Measurements from ENCODE around the gene LEMD1. TPM values are rescaled to one million over a fixed set of nuclear protein-coding genes. Genes with fewer than 3 reads are reported as not detected.
"Not testable (repeated sequence)": the region's sequence is repeated elsewhere in the genome, so short reads cannot be mapped to it uniquely, and the experiment has no call there.

LEMD1 gene
- total and polyA plus RNA-seq, 10 donors = not detected

DNA sequence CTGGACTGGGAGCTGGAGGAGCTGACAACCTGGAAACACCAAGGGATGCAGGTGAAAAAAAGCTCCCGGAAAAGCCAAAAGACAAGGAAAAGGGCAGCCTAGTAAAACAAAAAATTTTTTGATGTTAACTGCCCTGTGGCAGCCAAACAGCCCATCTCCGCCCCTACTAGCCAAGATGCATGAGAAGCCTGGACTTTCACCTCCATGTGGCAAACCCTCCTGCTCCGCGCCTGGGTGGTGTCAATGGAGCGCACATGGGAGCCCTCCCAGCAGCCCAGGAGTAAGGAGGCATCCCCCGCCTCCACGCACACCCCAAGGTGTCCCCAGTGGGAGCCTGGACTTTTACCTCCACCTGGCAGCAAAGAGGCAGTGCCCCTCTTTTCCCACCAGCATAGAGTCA, 30.5 kb downstream of the LEMD1 start:
- H3K27ac ChIP-seq = no peak overlapping the region
- H3K27me3 ChIP-seq (replicated peaks in 1 of 7) = peaks cover 0 to 40% (median 14%) of the 10 kb centered on the region in 7 donors
- intact Hi-C loops (cut with DNase I; ENCODE audit: low total_unique reads) = no loop called here
- no peaks in the 10 kb centered on the region for H3K4me1 ChIP-seq
- 86 to 96% (median 93%) methylated on average over 5 to 7 of the region's 7 CpGs for WGBS, 5 donors
- no peaks in the 10 kb centered on the region for H3K9me3 ChIP-seq
- TF ChIP-seq POLR2AphosphoS5 (IDR thresholded peaks at IDR 0.05) (no peak), POLR2A (IDR thresholded peaks at IDR 0.05) (no peak)
- TF ChIP-seq, protein P1, sequence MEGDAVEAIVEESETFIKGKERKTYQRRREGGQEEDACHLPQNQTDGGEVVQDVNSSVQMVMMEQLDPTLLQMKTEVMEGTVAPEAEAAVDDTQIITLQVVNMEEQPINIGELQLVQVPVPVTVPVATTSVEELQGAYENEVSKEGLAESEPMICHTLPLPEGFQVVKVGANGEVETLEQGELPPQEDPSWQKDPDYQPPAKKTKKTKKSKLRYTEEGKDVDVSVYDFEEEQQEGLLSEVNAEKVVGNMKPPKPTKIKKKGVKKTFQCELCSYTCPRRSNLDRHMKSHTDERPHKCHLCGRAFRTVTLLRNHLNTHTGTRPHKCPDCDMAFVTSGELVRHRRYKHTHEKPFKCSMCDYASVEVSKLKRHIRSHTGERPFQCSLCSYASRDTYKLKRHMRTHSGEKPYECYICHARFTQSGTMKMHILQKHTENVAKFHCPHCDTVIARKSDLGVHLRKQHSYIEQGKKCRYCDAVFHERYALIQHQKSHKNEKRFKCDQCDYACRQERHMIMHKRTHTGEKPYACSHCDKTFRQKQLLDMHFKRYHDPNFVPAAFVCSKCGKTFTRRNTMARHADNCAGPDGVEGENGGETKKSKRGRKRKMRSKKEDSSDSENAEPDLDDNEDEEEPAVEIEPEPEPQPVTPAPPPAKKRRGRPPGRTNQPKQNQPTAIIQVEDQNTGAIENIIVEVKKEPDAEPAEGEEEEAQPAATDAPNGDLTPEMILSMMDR (IDR thresholded peaks at IDR 0.05 in 8 of 11, conservative IDR thresholded peaks at IDR 0.05 in 3 of 11) = no peak
- no peak overlapping the region for H3K4me3 ChIP-seq
- DNase-seq = no peak
- H3K36me3 ChIP-seq = no peaks in the 10 kb centered on the region

DNA sequence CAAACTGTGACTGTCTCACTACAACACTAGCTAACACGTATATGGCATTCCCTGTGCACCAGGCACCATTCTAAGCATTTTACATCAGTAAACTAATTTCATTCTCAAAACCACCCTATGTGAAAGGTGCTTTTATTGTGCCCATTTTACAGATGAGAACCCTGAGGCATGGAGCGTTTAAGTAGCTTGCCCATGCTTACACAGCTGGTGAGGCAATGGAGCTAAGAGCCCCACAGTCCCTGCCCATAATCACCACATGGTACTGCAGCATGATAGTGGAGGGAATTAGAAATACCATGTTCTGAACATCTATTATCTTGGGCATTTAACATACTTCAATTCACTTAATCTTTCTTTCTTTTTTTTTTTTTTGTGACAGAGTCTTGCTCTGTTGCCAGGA, 34.0 kb downstream of the LEMD1 start:
- Histone ChIP-seq H3K27me3 (replicated peaks in 1 of 7) (peaks cover 0 to 25% (median 6%) of the 10 kb centered on the region in 7 donors), H3K36me3 (no peaks in the 10 kb centered on the region), H3K27ac (no peak overlapping the region), H3K4me3 (no peak overlapping the region), H3K9me3 (no peaks in the 10 kb centered on the region), H3K4me1 (no peaks in the 10 kb centered on the region)
- TF ChIP-seq POLR2AphosphoS5 (IDR thresholded peaks at IDR 0.05) (no peak), POLR2A (IDR thresholded peaks at IDR 0.05) (no peak)
- TF ChIP-seq, protein P1 (IDR thresholded peaks at IDR 0.05 in 8 of 11, conservative IDR thresholded peaks at IDR 0.05 in 3 of 11) = no peak
- intact Hi-C loops (cut with DNase I; ENCODE audit: low total_unique reads) = no loop called here
- DNase-seq = no peak
- 90 to 96% (median 94%) methylated on average over 2 of the region's 2 CpGs for WGBS, 5 donors

DNA sequence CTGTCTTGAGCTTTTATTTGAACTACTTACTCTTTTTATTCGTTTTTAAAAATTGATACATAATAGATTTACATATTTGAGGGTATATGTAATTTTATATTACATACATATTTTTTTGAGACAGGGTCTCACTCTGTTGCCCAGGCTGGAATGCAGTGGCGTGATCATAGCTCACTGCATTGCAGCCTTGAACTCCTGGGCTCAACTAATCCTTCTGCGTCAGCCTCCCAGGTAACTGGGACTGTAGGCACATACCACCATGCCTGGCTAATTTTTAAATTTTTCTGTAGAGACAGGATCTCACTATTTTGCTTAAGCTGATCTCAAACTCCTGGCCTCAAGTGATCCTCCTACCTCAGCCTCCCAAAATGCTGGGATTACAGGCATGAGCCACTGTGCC, 38.9 kb downstream of the LEMD1 start:
- intact Hi-C loops (cut with DNase I; ENCODE audit: low total_unique reads); H3K4me1 ChIP-seq; H3K9me3 ChIP-seq; H3K27ac ChIP-seq; H3K36me3 ChIP-seq; H3K4me3 ChIP-seq; DNase-seq: not testable (repeated sequence)
- 76 to 88% (median 86%) methylated on average over 3 of the region's 3 CpGs for WGBS, 5 donors
- peaks cover 0 to 19% (median 0%) of the 10 kb centered on the region in 7 donors for H3K27me3 ChIP-seq (replicated peaks in 1 of 7)

DNA sequence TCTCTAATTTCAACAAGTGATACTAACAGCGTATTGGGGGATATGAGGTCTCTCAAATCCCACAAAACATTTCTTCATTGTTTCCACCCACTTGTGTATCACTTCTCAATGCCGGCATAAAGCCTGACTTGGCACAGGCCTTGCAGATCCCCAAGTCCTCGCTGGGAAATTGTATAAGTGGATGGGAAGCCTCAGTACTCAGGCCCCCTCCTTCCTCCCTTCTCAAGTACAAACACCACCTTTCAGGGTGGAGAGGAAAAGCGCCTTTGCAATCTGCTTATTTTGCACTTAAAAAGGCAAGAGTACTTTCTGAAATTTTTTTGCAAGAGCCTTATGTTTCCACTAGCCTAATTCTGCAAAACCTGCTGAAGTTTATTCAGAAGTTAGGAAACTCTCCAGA, 39.3 kb downstream of the LEMD1 start:
- no peaks in the 10 kb centered on the region for H3K4me1 ChIP-seq
- H3K36me3 ChIP-seq = no peaks in the 10 kb centered on the region
- intact Hi-C loops (cut with DNase I; ENCODE audit: low total_unique reads) = no loop called here
- H3K27ac ChIP-seq = no peak overlapping the region
- TF ChIP-seq POLR2A (IDR thresholded peaks at IDR 0.05) (no peak), POLR2AphosphoS5 (IDR thresholded peaks at IDR 0.05) (no peak)
- TF ChIP-seq, protein P1 (IDR thresholded peaks at IDR 0.05 in 8 of 11, conservative IDR thresholded peaks at IDR 0.05 in 3 of 11) = no peak
- no peaks in the 10 kb centered on the region for H3K9me3 ChIP-seq
- 71 to 85% (median 74%) methylated on average over 4 of the region's 4 CpGs for WGBS, 5 donors
- no peak for DNase-seq
- H3K27me3 ChIP-seq (replicated peaks in 1 of 7) = peaks cover 0 to 23% (median 0%) of the 10 kb centered on the region in 7 donors
- no peak overlapping the region for H3K4me3 ChIP-seq

DNA sequence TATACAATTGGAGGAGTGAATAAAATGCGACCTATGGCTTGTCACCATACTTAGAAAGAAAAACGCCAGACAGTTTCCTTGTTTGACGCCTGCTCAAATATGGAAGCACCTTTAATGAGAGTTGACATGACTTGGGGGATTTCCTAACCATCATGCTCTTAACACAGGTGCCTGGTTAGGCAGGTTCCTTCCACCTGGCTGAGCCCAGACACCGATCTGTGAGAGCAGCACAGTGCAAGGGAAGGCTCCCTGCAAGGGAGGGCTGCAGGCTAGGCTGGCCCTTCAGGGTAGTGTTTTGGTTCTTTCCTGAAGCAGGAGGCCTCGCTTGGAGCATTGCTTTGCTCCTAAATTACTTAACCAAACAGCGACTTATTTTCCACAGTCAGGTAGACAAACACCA, 40.6 kb downstream of the LEMD1 start:
- DNase-seq = no peak

More for the DNA sequence above, 40.6 kb downstream of the LEMD1 start:
- intact Hi-C loops (cut with DNase I; ENCODE audit: low total_unique reads) = no loop called here
- peaks cover 0 to 27% (median 0%) of the 10 kb centered on the region in 7 donors for H3K27me3 ChIP-seq (replicated peaks in 1 of 7)
- H3K4me3 ChIP-seq = no peak overlapping the region
- no peaks in the 10 kb centered on the region for H3K36me3 ChIP-seq
- TF ChIP-seq POLR2AphosphoS5 (IDR thresholded peaks at IDR 0.05) = no peak
- TF ChIP-seq POLR2A (IDR thresholded peaks at IDR 0.05) = no peak
- TF ChIP-seq, protein P1 (IDR thresholded peaks at IDR 0.05 in 8 of 11, conservative IDR thresholded peaks at IDR 0.05 in 3 of 11) = no peak
- 82 to 90% (median 83%) methylated on average over 6 of the region's 6 CpGs for WGBS, 5 donors
- H3K4me1 ChIP-seq = no peaks in the 10 kb centered on the region
- no peaks in the 10 kb centered on the region for H3K9me3 ChIP-seq
- no peak overlapping the region for H3K27ac ChIP-seq

All from spleen (tissue), 11 donors.